K562 (cell line): ENCODE measurements around the gene BCAN. TPM values are rescaled to one million over a fixed set of nuclear protein-coding genes. Genes with fewer than 3 reads are reported as not detected.

Experiments used
- ATAC-seq: fragments of 200-7000 bp; cut with Tn5 transposase; 3 replicates; pipeline ENCODE4 v1.9.1; 2020; ENCODE audit warnings: moderate library complexity
- BruUV-seq: library from RNA; stranded (reverse); fragments of 400-500 nt; replicated peaks from 2 replicates; lab custom pipeline; 2021; lab: Mats Ljungman, UMichigan
- CTCF ChIA-PET: fragments of 300-600 bp; formaldehyde crosslinking; extraction: SDS; loops from one replicate; lab custom pipeline; 2021; ENCODE audit warnings: low intra/inter-chr PET ratio; lab: Yijun Ruan, JAX
- POLR2A ChIA-PET: fragments of 300-600, 350-650 bp; sonication (Branson Sonifier 250); formaldehyde crosslinking; extraction: SDS; loops from one replicate; lab custom pipeline; 2021; ENCODE audit warnings: antibody characterized with exemption, inconsistent platforms; lab: Yijun Ruan, JAX
- DNase-seq, 4 experiments: peaks; one replicate each; pipeline versions ENCODE4 v3.0.0 to v3.0.0-alpha.2; 2011 to 2018; ENCODE audit warnings: low spot score in 3 of 4, mixed read lengths in 3 of 4; ENCODE audit errors: extremely low read depth in 1 of 4
- FAIRE-seq: peaks from 2 replicates; lab custom pipeline; 2011; peaks lifted over from hg19 to GRCh38; lab: Jason Lieb, UNC
- H2AFZ ChIP-seq: 2 replicates; pipeline ENCODE4 v1.6.0; 2011; ENCODE audit warnings: low read depth, low read length, control low read depth, inconsistent platforms
- H3K27ac ChIP-seq: fragments of 200-600 bp; 3 replicates; pipeline ENCODE4 v1.8.0; 2011; ENCODE audit warnings: low read depth, mild to moderate bottlenecking, control low read depth, inconsistent platforms, low read length, moderate library complexity, mixed read lengths; ENCODE audit errors: extremely low read depth
- H3K27me3 ChIP-seq, 2 experiments: fragments of 300-600 bp in 1 of 2; 2 replicates in 1 of 2; 3 replicates in 1 of 2; pipeline versions ENCODE4 v1.6.0 to v1.8.0; 2011; ENCODE audit warnings: inconsistent platforms in 2 of 2, low read length in 2 of 2, mild to moderate bottlenecking in 1 of 2, mixed read lengths in 1 of 2, moderate library complexity in 1 of 2; ENCODE audit not compliant: control insufficient read depth in 2 of 2, insufficient read depth in 2 of 2
- H3K36me3 ChIP-seq: fragments of 300-600 bp; 3 replicates; pipeline ENCODE4 v1.8.0; 2011; ENCODE audit warnings: mild to moderate bottlenecking, low read length, inconsistent platforms; ENCODE audit not compliant: control insufficient read depth, insufficient read depth
- H3K4me1 ChIP-seq, 2 experiments: fragments of 200-600 bp in 1 of 2; replicated peaks in 1 of 2; 2 replicates in 1 of 2; 3 replicates in 1 of 2; pipeline versions ENCODE4 v1.5.1 to v1.8.0; 2011; ENCODE audit warnings: inconsistent platforms in 2 of 2, low read length in 2 of 2, mild to moderate bottlenecking in 1 of 2, mixed read lengths in 1 of 2, moderate library complexity in 1 of 2; ENCODE audit not compliant: control insufficient read depth in 2 of 2, insufficient read depth in 2 of 2
- H3K4me2 ChIP-seq: 2 replicates; pipeline ENCODE4 v1.6.1; 2011; ENCODE audit warnings: low read length, control low read depth, inconsistent platforms, mixed read lengths; ENCODE audit not compliant: insufficient read depth
- H3K4me3 ChIP-seq: fragments of 200-600 bp; sonication (generic), shearing (Covaris generic); 2 replicates; pipeline ENCODE4 v1.5.1; 2016; ENCODE audit warnings: control low read depth, inconsistent platforms
- H3K79me2 ChIP-seq: fragments of 200-600 bp; 3 replicates; pipeline ENCODE4 v1.8.0; 2011; ENCODE audit warnings: low read length, inconsistent platforms; ENCODE audit not compliant: control insufficient read depth, insufficient read depth
- H3K9ac ChIP-seq, 2 experiments: 2 replicates each; pipeline versions ENCODE4 v1.6.0 to v1.6.1; 2011; ENCODE audit warnings: low read depth in 2 of 2, low read length in 2 of 2, control low read depth in 1 of 2, inconsistent platforms in 1 of 2, mild to moderate bottlenecking in 1 of 2, mixed read lengths in 1 of 2; ENCODE audit not compliant: insufficient read depth in 1 of 2
- H3K9me1 ChIP-seq: one replicate; pipeline ENCODE4 v1.6.0; 2011; ENCODE audit warnings: inconsistent platforms, mild to moderate bottlenecking, low read length, moderate library complexity; ENCODE audit not compliant: control insufficient read depth, insufficient read depth
- H3K9me3 ChIP-seq: replicated peaks from 2 replicates; pipeline ENCODE4 v1.5.1; 2011; ENCODE audit warnings: low read depth, low read length, inconsistent platforms; ENCODE audit not compliant: control insufficient read depth, insufficient read depth
- H4K20me1 ChIP-seq: replicated peaks from 2 replicates; pipeline ENCODE4 v1.6.1; 2011; ENCODE audit warnings: low read length, inconsistent platforms, mixed read lengths; ENCODE audit not compliant: control insufficient read depth, insufficient read depth
- ATF3 ChIP-seq, 2 experiments: fragments of 450-650 bp in 1 of 2; sonication (generic) in 1 of 2; formaldehyde crosslinking in 1 of 2; IDR thresholded peaks in 1 of 2; conservative IDR thresholded peaks in 1 of 2; 2 replicates each; pipeline versions ENCODE4 v1.6.1 to v1.8.1; 2016 to 2023; ENCODE audit warnings: mild to moderate bottlenecking in 2 of 2, moderate library complexity in 2 of 2, inconsistent platforms in 1 of 2, missing genetic modification reagents in 1 of 2
- DIDO1 ChIP-seq: fragments of 450-650 bp; IDR thresholded peaks from 2 replicates; pipeline ENCODE4 v1.6.1; 2016; ENCODE audit warnings: low read depth, missing biosample characterization, missing genetic modification characterization
- EP300 ChIP-seq: IDR thresholded peaks from 2 replicates; pipeline ENCODE4 v1.6.1; 2012; ENCODE audit warnings: low read length, improper control_type of control experiment
- FOXA1 ChIP-seq: fragments of 450-650 bp; IDR thresholded peaks from 2 replicates; pipeline ENCODE4 v1.6.1; 2016; ENCODE audit warnings: mild to moderate bottlenecking, borderline replicate concordance
- HES1 ChIP-seq: fragments of 450-650 bp; IDR thresholded peaks from 2 replicates; pipeline ENCODE4 v1.6.1; 2016; ENCODE audit warnings: low read depth, mild to moderate bottlenecking, moderate library complexity
- HOXB6 ChIP-seq: fragments of 250-450 bp; sonication (Bioruptor Pico); IDR thresholded peaks from 2 replicates; pipeline ENCODE4 v1.5.1; 2022; ENCODE audit warnings: mild to moderate bottlenecking, borderline replicate concordance
- HSF4 ChIP-seq: fragments of 250-450 bp; sonication (Bioruptor Pico); IDR thresholded peaks from 2 replicates; pipeline ENCODE4 v2.1.2; 2022; ENCODE audit warnings: mild to moderate bottlenecking, moderate library complexity, borderline replicate concordance
- MEF2A ChIP-seq: IDR thresholded peaks from 2 replicates; pipeline ENCODE4 v1.6.1; 2011; ENCODE audit warnings: low read depth, mild to moderate bottlenecking, low read length, moderate library complexity; ENCODE audit not compliant: control insufficient read depth
- NFXL1 ChIP-seq: fragments of 450-650 bp; formaldehyde crosslinking; IDR thresholded peaks from 2 replicates; pipeline ENCODE4 v1.4.0; 2021; ENCODE audit warnings: mild to moderate bottlenecking
- RBFOX2 ChIP-seq: fragments of 200-400 bp; formaldehyde crosslinking; IDR thresholded peaks from 2 replicates; pipeline ENCODE4 v1.6.1; 2017; ENCODE audit warnings: low read depth, mild to moderate bottlenecking, low read length, moderate library complexity
- RFX5 ChIP-seq: IDR thresholded peaks from 2 replicates; pipeline ENCODE4 v1.6.1; 2011; ENCODE audit warnings: low read depth, mild to moderate bottlenecking, improper control_type of control experiment, low read length
- RNF2 ChIP-seq: sonication (generic); IDR thresholded peaks from 2 replicates; pipeline ENCODE4 v1.6.1; 2016
- TAF7 ChIP-seq: fragments of 450-650 bp; IDR thresholded peaks from 2 replicates; pipeline ENCODE4 v1.6.1; 2016; ENCODE audit warnings: missing genetic modification characterization, missing compliant biosample characterization
- TAF9B ChIP-seq: fragments of 450-650 bp; IDR thresholded peaks from 2 replicates; pipeline ENCODE4 v1.6.1; 2018; ENCODE audit warnings: mild to moderate bottlenecking; ENCODE audit not compliant: partially characterized antibody
- TFAP4 ChIP-seq: sonication (generic); formaldehyde crosslinking; IDR thresholded peaks from 2 replicates; pipeline ENCODE4 v1.8.0; 2022; ENCODE audit warnings: missing genetic modification reagents, mild to moderate bottlenecking, moderate library complexity, borderline replicate concordance
- TRIM25 ChIP-seq: fragments of 450-650 bp; IDR thresholded peaks from 2 replicates; pipeline ENCODE4 v1.7.0; 2016; ENCODE audit warnings: borderline replicate concordance
- U2AF2 ChIP-seq: fragments of 200-400 bp; formaldehyde crosslinking; optimal IDR thresholded peaks from 2 replicates; pipeline ENCODE3; 2017; ENCODE audit warnings: low read depth, mild to moderate bottlenecking, low read length
- ZNF79 ChIP-seq: fragments of 250-450 bp; sonication (Bioruptor Pico); IDR thresholded peaks from 2 replicates; pipeline ENCODE4 v1.4.0; 2020; ENCODE audit warnings: low read depth, mild to moderate bottlenecking, moderate library complexity
- WGBS: fragments of 100-300 bp; shearing (Covaris generic); methylation state at CpG from one replicate; pipeline ENCODE4 v1.1.6; 2016; ENCODE audit warnings: low coverage, mixed read lengths; ENCODE audit not compliant: insufficient coverage; ENCODE audit errors: missing lambda C conversion rate; 5-methylcytosine and 5-hydroxymethylcytosine counted together
- in situ Hi-C: fragments of 300-500 bp; cut with MboI; formaldehyde crosslinking; loops from 4 replicates; pipeline ENCODE4 v1.15.0; 2018; ENCODE audit warnings: inconsistent platforms, mixed read lengths
- intact Hi-C: fragments of 100-400 bp; cut with micrococcal nuclease; formaldehyde crosslinking; loops from 2 replicates; pipeline ENCODE4 v1.14.2; 2022
- polyA plus RNA-seq, 8 experiments: library from polyadenylated mRNA; depleted of rRNA in 4 of 8; stranded (reverse) in 5 of 8; unstranded in 3 of 8; fragments of >200 nt; fragmentation: Nextera tagmentation in 2 of 8; fragmentation: Illumina TruSeq in 1 of 8; extraction: Ambion mirVana in 2 of 8; extraction: Trizol in 1 of 8; gene quantifications; 2 replicates each; pipeline versions ENCODE4 v1.2.1 to v1.2.3, GENCODE V29; 2011 to 2014; ENCODE audit warnings: inconsistent platforms in 1 of 8, missing spikeins in 1 of 8
- total RNA-seq, 7 experiments: library from RNA; depleted of rRNA in 6 of 7; stranded (reverse); fragments of >200 nt in 6 of 7; fragmentation: Illumina TruSeq in 2 of 7; extraction: Trizol in 2 of 7; gene quantifications; 2 replicates each; pipeline versions ENCODE4 v1.2.1 to v1.2.3, GENCODE V29; 2011 to 2021; ENCODE audit warnings: low replicate concordance in 1 of 7

Gene BCAN
- total and polyA plus RNA-seq, 9 of the 15 experiments (the other 6 are each of a cell fraction or from before 2014, with no cell fraction given) = 0.04 to 0.33 (median 0.14) TPM; not detected in 5

- FAIRE-seq = no peak
- peaks cover 50% of the 10 kb centered on the region for H4K20me1 ChIP-seq
- no peaks in the 10 kb centered on the region for H3K79me2 ChIP-seq
- H3K9ac ChIP-seq = no peak overlapping the region
- ATAC-seq = no peak
- no peaks in the 10 kb centered on the region for H3K27me3 ChIP-seq
- ChIA-PET CTCF (no interaction called here), POLR2A (interaction anchor here (0.6 to 3.4 kb wide), 6 partner anchors 9 to 42 kb away, joined by 3 to 21 read pairs (median 3); no protein-coding TSS in a partner anchor)
- H3K4me1 ChIP-seq = peaks cover 0 to 24% of the 10 kb centered on the region in 2 experiments; a peak in 2 of 5 replicates
- H3K4me3 ChIP-seq = no peak overlapping the region
- WGBS = 86% methylated on average over 29 of the region's 40 CpGs
- H3K36me3 ChIP-seq = peaks cover 43% of the 10 kb centered on the region
- intact Hi-C loops (no loop called here), in situ Hi-C loops (no loop called here)
- no peak overlapping the region for H3K4me2 ChIP-seq
- H2AFZ ChIP-seq = no peak overlapping the region
- H3K27ac ChIP-seq = no peak overlapping the region
- no peaks in the 10 kb centered on the region for H3K9me3 ChIP-seq
- H3K9me1 ChIP-seq = no peaks in the 10 kb centered on the region
- TSS peak; percentile 24 for BruUV-seq
- DNase-seq = no peak
- no peak for TF ChIP-seq HOXB6 (CRISPR knock-in tag)
- TF ChIP-seq TFAP4 (CRISPR knock-in tag) = no peak
- no peak for TF ChIP-seq HSF4 (CRISPR knock-in tag)
- TF ChIP-seq FOXA1 = no peak
- no peak for TF ChIP-seq DIDO1 (tag)
- TF ChIP-seq TRIM25 = no peak
- TF ChIP-seq NFXL1 = no peak
- no peak for TF ChIP-seq RNF2
- no peak for TF ChIP-seq U2AF2
- TF ChIP-seq MEF2A = no peak
- no peak for TF ChIP-seq ATF3 (IDR thresholded peaks at IDR 0.05)
- no peak for TF ChIP-seq ATF3 (CRISPR knock-in tag; conservative IDR thresholded peaks at IDR 0.05)
- no peak for TF ChIP-seq EP300
- TF ChIP-seq HES1 = no peak
- TF ChIP-seq RFX5 = no peak
- TF ChIP-seq TAF7 (tag) = no peak
- no peak for TF ChIP-seq ZNF79 (CRISPR knock-in tag)
- no peak for TF ChIP-seq TAF9B
- peak; percentile 62 for TF ChIP-seq RBFOX2
Measured at GRCh38 chr1:156642265-156643048, 540 bp downstream of the BCAN start.
